GM20000 (cell line): Measurements from ENCODE around the gene NKRF.

Source experiments
- DNase-seq: peaks from one replicate; pipeline ENCODE4 v3.0.0; 2012; ENCODE audit warnings: low spot score
- TF ChIP-seq, protein P1 (sequence below): IDR thresholded peaks from 2 replicates; pipeline ENCODE4 v1.5.1; 2012; ENCODE audit warnings: mild to moderate bottlenecking, control low read depth; ENCODE audit errors: extremely low read depth, missing control alignments

NKRF gene

DNA sequence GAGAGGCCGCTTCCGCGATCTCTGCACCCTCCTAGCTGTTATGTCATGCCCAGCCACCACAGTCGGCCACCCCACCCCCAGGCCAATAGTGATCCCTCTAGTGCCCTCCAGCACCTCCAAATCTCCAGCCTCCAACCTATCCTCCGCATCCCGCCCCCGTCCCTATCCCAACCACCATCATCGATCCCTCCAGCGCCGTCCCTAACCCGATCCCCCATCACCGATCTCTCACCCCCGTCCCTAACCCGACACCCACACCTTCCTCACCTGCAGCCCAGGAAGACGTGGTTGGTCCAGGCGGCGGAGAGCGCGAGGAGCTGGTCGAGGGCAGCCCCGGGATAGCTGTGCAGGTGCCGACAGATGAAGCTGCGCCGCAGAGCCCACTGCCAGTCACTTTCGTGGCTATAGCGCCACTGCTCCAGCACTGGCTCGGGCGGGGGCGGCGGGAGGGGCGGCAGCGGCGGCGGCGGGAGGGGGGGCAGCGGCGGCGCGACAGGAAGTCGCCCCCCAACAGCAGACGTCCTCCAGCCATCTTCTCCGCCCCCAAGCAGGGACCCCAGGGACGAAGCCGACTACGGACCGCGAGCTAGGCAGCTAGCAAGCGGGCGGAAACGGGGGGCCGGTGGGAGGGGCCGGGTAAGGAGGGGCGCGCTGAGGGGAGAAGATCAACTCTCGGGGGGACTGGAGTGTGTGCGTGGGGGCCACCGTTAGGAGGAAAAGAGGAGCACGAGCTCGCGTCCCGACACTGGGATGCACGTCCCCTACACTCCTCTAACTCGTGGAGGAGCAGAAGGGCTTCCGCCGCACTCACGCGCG lies 552 bp downstream of the NKRF start:
- TF ChIP-seq, protein P1, sequence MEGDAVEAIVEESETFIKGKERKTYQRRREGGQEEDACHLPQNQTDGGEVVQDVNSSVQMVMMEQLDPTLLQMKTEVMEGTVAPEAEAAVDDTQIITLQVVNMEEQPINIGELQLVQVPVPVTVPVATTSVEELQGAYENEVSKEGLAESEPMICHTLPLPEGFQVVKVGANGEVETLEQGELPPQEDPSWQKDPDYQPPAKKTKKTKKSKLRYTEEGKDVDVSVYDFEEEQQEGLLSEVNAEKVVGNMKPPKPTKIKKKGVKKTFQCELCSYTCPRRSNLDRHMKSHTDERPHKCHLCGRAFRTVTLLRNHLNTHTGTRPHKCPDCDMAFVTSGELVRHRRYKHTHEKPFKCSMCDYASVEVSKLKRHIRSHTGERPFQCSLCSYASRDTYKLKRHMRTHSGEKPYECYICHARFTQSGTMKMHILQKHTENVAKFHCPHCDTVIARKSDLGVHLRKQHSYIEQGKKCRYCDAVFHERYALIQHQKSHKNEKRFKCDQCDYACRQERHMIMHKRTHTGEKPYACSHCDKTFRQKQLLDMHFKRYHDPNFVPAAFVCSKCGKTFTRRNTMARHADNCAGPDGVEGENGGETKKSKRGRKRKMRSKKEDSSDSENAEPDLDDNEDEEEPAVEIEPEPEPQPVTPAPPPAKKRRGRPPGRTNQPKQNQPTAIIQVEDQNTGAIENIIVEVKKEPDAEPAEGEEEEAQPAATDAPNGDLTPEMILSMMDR, result no peak
- DNase-seq, result peak; percentile 36

DNA sequence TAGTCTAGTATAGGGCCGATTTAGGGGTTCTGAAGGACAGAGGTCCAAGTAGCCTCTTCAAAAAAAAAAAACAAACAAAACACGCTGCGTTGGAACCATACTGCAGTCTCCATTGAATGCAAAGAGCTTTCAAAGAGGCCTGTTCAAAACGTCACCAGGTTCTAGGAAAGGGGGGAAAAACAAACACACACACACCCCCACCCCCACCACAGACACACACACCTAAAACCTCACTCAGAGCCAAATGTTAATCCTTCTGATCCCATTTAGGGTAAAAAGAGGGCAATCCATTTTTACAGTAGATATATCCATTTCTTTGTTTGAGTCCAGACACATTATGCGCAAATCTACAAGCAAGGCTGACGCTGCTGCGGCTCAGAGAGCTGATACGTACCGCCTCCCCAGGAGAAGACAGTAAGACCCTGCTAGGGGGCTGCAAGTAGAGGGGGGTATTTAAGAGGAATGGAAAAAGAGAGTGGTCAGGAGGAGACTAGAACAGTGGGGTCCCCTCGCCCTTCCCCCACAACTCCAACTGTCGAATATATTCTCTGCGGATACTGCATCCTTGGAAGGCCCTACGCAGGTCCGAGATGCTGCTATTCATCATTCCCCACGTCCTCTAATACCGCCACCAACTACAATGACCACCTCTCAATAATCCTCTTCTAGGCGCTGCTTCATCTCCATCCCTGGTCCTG lies 1.3 kb downstream of the NKRF start:
- DNase-seq, result no peak
- TF ChIP-seq, protein P1, result no peak

DNA sequence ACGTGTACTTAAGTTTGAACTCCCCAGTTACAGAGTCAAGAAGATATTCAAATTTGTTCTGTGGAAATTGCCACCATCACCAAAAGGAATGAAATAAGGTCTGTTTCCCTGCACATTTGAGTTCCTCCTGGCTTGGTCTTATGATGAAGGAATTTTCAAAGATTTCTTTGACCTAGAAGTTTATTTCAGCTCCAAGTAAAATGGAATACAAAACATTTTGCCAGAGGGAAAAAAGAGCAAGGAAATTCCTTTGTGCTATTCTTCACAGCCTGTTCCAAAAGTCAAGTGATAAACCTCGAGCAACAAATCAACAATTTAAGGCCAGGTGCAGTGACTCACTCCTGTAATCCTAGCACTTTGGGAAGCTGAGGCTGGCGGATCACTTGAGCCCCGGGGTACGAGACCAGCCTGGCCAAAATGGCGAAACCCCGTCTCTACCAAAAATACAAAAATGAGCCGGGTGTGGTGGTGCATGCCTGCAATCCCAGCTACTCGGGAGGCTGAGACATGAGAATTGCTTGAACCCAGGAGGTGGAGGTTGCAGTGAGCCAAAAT lies 3.4 kb downstream of the NKRF start:
- TF ChIP-seq, protein P1, result no peak
- no peak for DNase-seq

DNA sequence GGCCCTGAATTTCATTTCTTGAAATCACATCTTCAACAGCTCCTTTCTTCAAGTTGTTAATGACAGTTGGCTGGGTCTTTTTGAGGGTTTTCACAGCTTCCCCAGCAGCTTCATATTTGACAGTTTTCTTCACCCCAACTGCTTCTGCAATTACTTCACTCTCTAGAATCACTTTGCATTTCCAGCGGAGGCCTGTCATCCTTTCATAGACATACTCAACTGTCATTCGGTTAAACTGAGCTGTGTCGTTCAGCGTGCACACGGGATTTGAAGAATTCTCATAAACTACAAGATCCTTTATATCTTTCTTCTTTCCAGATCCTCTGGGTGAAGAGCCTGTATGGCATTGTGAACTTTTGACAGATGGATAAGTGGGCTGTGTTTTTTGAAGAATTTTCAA lies 16.4 kb downstream of the NKRF start:
- TF ChIP-seq, protein P1, result no peak
- DNase-seq, result no peak

DNA sequence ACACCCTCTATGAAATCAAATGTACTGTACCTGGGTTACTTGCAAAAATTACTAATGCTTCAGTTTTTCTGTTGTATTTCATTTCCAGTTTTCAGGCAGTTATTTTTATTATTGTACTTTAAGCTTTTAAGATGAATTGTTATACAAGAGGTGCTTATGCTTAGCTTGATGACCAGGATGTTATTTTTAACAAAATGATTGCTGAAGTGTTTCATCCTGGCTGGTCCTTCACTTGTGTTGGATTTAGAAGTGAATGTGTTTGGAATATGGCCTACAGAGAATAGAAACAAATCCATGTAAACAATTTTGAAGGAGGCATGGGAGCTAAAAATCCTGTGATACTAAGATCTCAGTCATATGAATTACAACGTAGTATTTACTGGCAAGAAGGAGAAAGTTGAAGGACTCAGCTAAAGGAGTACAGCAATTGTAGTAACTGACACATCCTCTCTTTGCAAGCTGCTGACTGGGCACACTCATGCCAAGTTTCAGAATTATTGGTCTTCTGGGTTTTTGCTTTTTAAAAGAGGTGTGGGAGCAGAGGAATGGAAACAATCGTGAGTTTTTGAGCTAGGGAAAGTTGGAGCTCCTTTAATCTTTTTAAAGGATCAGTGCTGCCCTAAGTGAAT lies 22.7 kb downstream of the NKRF start:
- TF ChIP-seq, protein P1, result no peak

DNA sequence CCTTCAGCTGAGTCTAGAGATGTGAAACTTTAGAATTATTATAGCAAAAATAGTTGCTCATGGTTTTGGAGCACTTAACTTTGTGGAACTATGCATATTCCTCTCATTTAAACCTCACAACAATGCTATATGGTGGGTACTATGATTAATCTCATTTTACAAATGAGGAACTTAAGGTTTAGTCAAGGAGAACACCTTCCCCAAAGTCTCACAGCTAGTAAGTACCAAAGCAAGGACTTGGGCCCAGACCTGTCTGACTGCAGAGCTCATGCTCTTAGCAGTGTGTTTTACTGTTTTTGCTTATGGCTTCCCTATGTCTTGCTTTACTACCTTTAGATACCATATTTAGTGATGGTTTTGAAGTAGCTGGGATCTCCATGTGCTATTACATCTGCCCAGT lies 26.8 kb downstream of the NKRF start:
- DNase-seq, result no peak

More for the DNA sequence above, 22.7 kb downstream of the NKRF start:
- DNase-seq, result no peak

More for the DNA sequence above, 26.8 kb downstream of the NKRF start:
- TF ChIP-seq, protein P1, result no peak
